ENCODE measurements around the gene MYH15. TPM values are rescaled to one million over a fixed set of nuclear protein-coding genes. Genes with fewer than 3 reads are reported as not detected.

Gene MYH15
- total and polyA plus RNA-seq, 10 of the 15 experiments (the other 5 are each of a cell fraction or from before 2014, with no cell fraction given) = 0.05 to 0.27 (median 0.09) TPM; not detected in 1

DNA sequence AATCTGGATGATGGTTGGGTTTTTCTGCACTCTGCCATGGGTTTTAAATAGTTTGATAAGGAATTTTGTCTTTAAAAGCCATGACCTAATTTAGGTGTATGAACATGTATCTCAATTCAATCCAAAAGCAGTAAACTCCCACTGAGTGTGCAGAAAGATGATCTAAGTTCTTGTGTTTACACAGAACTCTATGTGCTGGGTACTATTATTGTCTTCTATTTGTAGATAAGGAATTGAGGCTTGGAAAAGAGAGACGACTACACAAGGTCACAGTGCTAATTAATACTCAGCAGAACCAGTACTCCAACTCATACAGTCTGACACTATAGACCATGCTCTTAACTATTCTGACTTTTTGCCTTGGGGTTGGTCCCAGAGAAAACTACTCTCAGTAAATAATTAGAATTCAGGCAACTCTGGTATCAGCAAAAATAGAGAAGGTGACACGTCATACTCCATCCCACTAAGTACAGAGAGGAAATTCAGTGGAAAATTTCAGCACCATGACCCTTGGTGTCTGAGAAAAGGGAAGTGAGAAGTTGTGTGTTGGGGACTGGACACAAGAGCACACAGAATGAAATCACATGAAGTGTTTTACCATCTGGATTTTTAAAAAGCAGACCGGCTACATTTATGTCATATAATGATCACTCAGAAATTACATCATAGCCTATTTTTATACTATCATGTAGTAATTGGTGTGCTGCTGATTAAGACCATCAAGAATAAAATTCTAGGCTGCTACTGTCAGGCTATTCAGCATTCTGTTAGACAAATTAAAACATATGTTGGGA is 18.3 kb upstream of the MYH15 start (continued):
- no peak for TF ChIP-seq ZNF592 (IDR thresholded peaks at IDR 0.05)
- TF ChIP-seq BHLHE40 (IDR thresholded peaks at IDR 0.05; ENCODE audit: borderline replicate concordance in 1 of 2, low read depth in 2 of 2, low read length in 1 of 2) = peak in 1 of 2 experiments; percentile 26; a peak in 1 of 4 replicates
- TF ChIP-seq NR2C2 (IDR thresholded peaks at IDR 0.05; ENCODE audit: borderline replicate concordance, control insufficient read depth, insufficient read length, low read depth) = no peak
- TF ChIP-seq ESRRA (IDR thresholded peaks at IDR 0.05; ENCODE audit: low read length) = no peak
- TF ChIP-seq, protein P1, sequence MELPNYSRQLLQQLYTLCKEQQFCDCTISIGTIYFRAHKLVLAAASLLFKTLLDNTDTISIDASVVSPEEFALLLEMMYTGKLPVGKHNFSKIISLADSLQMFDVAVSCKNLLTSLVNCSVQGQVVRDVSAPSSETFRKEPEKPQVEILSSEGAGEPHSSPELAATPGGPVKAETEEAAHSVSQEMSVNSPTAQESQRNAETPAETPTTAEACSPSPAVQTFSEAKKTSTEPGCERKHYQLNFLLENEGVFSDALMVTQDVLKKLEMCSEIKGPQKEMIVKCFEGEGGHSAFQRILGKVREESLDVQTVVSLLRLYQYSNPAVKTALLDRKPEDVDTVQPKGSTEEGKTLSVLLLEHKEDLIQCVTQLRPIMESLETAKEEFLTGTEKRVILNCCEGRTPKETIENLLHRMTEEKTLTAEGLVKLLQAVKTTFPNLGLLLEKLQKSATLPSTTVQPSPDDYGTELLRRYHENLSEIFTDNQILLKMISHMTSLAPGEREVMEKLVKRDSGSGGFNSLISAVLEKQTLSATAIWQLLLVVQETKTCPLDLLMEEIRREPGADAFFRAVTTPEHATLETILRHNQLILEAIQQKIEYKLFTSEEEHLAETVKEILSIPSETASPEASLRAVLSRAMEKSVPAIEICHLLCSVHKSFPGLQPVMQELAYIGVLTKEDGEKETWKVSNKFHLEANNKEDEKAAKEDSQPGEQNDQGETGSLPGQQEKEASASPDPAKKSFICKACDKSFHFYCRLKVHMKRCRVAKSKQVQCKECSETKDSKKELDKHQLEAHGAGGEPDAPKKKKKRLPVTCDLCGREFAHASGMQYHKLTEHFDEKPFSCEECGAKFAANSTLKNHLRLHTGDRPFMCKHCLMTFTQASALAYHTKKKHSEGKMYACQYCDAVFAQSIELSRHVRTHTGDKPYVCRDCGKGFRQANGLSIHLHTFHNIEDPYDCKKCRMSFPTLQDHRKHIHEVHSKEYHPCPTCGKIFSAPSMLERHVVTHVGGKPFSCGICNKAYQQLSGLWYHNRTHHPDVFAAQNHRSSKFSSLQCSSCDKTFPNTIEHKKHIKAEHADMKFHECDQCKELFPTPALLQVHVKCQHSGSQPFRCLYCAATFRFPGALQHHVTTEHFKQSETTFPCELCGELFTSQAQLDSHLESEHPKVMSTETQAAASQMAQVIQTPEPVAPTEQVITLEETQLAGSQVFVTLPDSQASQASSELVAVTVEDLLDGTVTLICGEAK (IDR thresholded peaks at IDR 0.05; ENCODE audit: borderline replicate concordance) = no peak
- peak; percentile 16; the same call in 1 of the 2 replicates for TF ChIP-seq RUNX3 (IDR thresholded peaks at IDR 0.05; ENCODE audit: low read length)
- TF ChIP-seq NFIC (IDR thresholded peaks at IDR 0.05; ENCODE audit: low read depth, low read length) = peak; percentile 42; the same call in 1 of the 2 replicates
- 0 out of 2 replicates have a peak, but pooled peaks have one; percentile 24 for TF ChIP-seq CREB1 (IDR thresholded peaks at IDR 0.05; ENCODE audit: low read depth)
- no peak for TF ChIP-seq STAT1 (conservative IDR thresholded peaks at IDR 0.05)
- TF ChIP-seq IKZF2 (IDR thresholded peaks at IDR 0.05) = peak; percentile 90 to 96
- TF ChIP-seq, protein P2, sequence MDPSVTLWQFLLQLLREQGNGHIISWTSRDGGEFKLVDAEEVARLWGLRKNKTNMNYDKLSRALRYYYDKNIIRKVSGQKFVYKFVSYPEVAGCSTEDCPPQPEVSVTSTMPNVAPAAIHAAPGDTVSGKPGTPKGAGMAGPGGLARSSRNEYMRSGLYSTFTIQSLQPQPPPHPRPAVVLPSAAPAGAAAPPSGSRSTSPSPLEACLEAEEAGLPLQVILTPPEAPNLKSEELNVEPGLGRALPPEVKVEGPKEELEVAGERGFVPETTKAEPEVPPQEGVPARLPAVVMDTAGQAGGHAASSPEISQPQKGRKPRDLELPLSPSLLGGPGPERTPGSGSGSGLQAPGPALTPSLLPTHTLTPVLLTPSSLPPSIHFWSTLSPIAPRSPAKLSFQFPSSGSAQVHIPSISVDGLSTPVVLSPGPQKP (IDR thresholded peaks at IDR 0.05; ENCODE audit: low read depth, low read length) = no peak
- TF ChIP-seq RCOR1 (conservative IDR thresholded peaks at IDR 0.05; ENCODE audit: low read depth, low read length) = no peak
- TF ChIP-seq EGR1 (IDR thresholded peaks at IDR 0.05; ENCODE audit: borderline replicate concordance in 1 of 2, low read depth in 2 of 2, low read length in 2 of 2) = no peak
- TF ChIP-seq IRF4 (IDR thresholded peaks at IDR 0.05; ENCODE audit: low read depth, low read length) = 0 out of 2 replicates have a peak, but pooled peaks have one; percentile 31
- TF ChIP-seq EED (IDR thresholded peaks at IDR 0.05; ENCODE audit: low read depth) = 0 out of 2 replicates have a peak, but pooled peaks have one; percentile 38
- no peak for TF ChIP-seq NRF1 (conservative IDR thresholded peaks at IDR 0.05; ENCODE audit: low read depth, low read length)
- peak; percentile 58; the same call in 1 of the 2 replicates for TF ChIP-seq DPF2 (IDR thresholded peaks at IDR 0.05)

All from GM12878 (cell line).